Right cardiac atrium (tissue), 5 donors: Measurements from ENCODE around the gene ZNF236. TPM values are rescaled to one million over a fixed set of nuclear protein-coding genes. Genes with fewer than 3 reads are reported as not detected.

ENCODE experiments used
- ATAC-seq, 2 donors: fragments of 200-7000 bp; cut with Tn5 transposase; one replicate each; pipeline versions ENCODE4 v1.8.0 to v1.9.1; 2020; ENCODE audit warnings: moderate library complexity in 2 of 2, mild to moderate bottlenecking in 1 of 2
- DNase-seq, 3 donors: peaks; one replicate each; pipeline ENCODE4 v3.0.0-alpha.2; 2020
- H3K27ac ChIP-seq: one replicate; pipeline ENCODE4 v1.5.1; 2013; ENCODE audit warnings: mild to moderate bottlenecking, low read length, control low read depth, moderate library complexity
- H3K27me3 ChIP-seq: one replicate; pipeline ENCODE4 v1.6.1; 2013; ENCODE audit not compliant: control insufficient read depth, insufficient read depth
- H3K4me1 ChIP-seq: one replicate; pipeline ENCODE4 v1.6.1; 2013; ENCODE audit warnings: low read length; ENCODE audit not compliant: control insufficient read depth, insufficient read depth
- H3K4me3 ChIP-seq: one replicate; pipeline ENCODE4 v1.5.1; 2013; ENCODE audit warnings: low read length, control low read depth
- H3K9me3 ChIP-seq: one replicate; pipeline ENCODE4 v1.6.1; 2013; ENCODE audit warnings: low read length; ENCODE audit not compliant: control insufficient read depth
- WGBS: extraction: QIAGEN DNeasy Blood & Tissue Kit; methylation state at CpG from one replicate; pipeline ENCODE4 v1.1.7; 2013; 5-methylcytosine and 5-hydroxymethylcytosine counted together
- intact Hi-C, 4 donors: fragments of 100-400 bp; cut with DNase I; formaldehyde crosslinking; loops; one replicate each; pipeline versions ENCODE4 v1.11.0 to v1.14.0; 2022 to 2023
- polyA plus RNA-seq: library from polyadenylated mRNA; stranded (reverse); fragments of 200-250 nt; gene quantifications from one replicate; pipeline ENCODE4 v1.2.3, GENCODE V29; 2013
- total RNA-seq, 4 donors: library from RNA; stranded (reverse); fragmentation: NEBNext Ultra II Directional; extraction: Animal tissue kit (Norgen Biotek cat#: 25700); gene quantifications; one replicate each; pipeline ENCODE4 v1.2.1, GENCODE V29; 2021
- donor health status: healthy with polysubstance abuse.
- donor health status: DM: no; HTN: yes; CAD: no.
- donor health status: DM: no; HTN: no; CAD: no.
- donor health status: DM: no; HTN: yes; CAD: no; lungs with severe emphysema.
- donor health status: DM: yes; HTN: yes; CAD: no.

Gene ZNF236
- total and polyA plus RNA-seq, 5 donors: 2.2 to 19.8 (median 16.9) TPM

DNA sequence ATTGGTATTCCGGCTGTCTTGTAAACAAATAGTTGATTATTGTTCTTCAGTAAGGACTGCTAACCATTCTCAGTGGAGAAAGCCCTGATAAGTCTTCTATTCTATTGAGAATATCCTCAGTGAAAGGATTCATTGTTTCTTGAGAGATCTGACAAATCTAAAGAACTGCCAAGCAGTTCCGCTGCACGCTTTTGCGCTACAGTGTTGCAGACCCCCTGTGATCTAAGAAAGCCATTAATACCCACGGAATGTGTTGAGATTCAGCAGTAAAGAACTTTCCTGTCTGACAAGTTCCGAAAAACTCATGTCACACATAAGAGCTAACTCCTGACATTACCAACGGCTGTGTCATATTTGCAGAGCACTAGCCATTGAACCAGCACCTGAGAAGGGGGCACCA, 63.8 kb downstream of the ZNF236 start:
- no peaks in the 10 kb centered on the region for H3K9me3 ChIP-seq
- H3K4me1 ChIP-seq: no peaks in the 10 kb centered on the region
- no peak overlapping the region for H3K27ac ChIP-seq
- intact Hi-C loops: no loop called here
- H3K27me3 ChIP-seq: no peaks in the 10 kb centered on the region
- H3K4me3 ChIP-seq: no peak overlapping the region
- 91% methylated on average over 7 of the region's 7 CpGs for WGBS
- DNase-seq (no peak), ATAC-seq (no peak)

DNA sequence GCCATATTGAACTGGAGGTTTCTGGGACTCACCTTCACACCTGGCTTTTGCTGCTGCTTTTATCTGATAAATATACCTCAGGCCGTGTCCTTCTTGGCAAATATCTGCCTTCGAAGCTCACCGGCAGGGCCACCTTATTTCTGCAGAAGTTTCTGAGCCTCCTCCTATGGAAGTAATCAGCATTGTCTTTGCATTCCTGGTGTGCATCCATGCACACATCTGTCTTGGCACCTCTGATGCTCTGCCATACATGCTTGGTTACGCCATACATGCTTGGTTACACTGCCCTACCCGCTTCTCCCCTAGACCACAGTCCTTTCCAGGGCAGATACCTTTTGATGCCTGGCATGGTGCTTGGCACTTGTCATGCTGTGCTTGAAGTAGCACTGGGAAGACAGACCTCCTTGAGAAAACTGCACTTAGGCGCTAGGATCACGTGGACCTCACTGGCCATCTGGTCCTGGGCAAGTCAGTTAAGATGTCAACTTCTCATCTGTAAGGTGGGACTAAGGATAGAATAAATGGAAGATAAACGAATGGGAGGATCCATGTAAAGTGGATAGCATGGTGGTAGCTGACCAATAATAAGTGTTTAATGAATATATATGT, 66.8 kb downstream of the ZNF236 start:
- Histone ChIP-seq H3K9me3 (no peaks in the 10 kb centered on the region), H3K27ac (no peak overlapping the region), H3K4me1 (no peaks in the 10 kb centered on the region), H3K27me3 (no peaks in the 10 kb centered on the region), H3K4me3 (no peak overlapping the region)
- intact Hi-C loops: no loop called here
- ATAC-seq (no peak), DNase-seq (no peak)
- 96% methylated on average over 8 of the region's 8 CpGs for WGBS

DNA sequence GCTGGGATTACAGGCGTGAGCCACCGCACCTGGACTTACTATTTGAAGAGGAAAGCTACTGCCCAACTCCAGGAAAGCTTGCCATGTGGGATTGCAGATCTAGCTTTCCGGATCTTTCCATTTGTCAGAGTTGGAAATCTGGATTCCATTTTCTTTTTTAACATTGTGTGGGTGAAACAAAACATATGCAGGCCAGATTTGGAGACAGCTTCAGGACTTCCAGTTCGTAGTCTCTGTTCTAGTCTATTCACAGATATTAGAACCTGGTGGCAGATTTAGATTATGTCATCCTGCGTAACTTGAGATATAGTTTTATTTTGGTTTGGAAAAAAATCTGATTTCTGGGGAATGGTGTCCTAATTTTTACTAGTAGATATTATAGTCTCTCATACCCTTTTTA, 70.5 kb downstream of the ZNF236 start:
- no peaks in the 10 kb centered on the region for H3K9me3 ChIP-seq
- no peak overlapping the region for H3K4me3 ChIP-seq
- no peak for DNase-seq
- intact Hi-C loops: no loop called here
- H3K27me3 ChIP-seq: no peaks in the 10 kb centered on the region
- H3K4me1 ChIP-seq: no peaks in the 10 kb centered on the region
- no peak overlapping the region for H3K27ac ChIP-seq
- 91% methylated on average over 5 of the region's 5 CpGs for WGBS
- no peak for ATAC-seq

DNA sequence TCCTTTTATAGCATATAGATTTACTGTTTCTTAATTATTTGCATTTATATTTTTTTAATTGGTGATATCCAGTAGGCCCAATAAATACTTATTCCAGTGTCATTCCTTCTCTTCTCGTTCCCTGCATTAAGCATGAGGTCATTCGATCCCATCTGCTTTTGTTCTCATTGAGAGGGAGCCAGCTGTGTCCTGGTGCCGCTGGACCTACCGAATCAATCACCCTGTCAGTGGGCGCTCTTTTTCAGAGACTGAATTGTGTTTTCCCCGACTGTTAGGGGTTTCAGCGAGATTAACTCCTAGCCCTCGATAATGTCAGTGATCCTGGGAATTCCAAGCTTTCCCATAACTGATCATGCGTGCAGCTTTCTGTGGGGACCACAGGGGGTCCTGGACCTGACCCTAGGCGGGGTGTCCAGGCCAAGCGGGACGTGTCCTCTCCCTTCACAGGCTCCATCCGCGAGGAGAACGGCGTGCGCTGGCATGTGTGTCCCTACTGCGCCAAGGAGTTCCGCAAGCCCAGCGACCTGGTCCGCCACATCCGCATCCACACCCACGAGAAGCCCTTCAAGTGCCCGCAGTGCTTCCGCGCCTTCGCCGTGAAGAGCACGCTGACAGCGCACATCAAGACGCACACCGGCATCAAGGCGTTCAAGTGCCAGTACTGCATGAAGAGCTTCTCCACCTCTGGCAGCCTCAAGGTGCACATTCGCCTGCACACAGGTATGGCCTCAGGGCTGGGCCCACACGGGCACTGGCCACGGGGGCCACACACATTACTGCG, 72.4 kb downstream of the ZNF236 start:
- intact Hi-C loops: no loop called here
- Histone ChIP-seq H3K27me3 (no peaks in the 10 kb centered on the region), H3K4me3 (no peak overlapping the region), H3K9me3 (no peaks in the 10 kb centered on the region), H3K4me1 (no peaks in the 10 kb centered on the region), H3K27ac (no peak overlapping the region)
- ATAC-seq (peak in 1 of 2 donors; percentile 16), DNase-seq (peak in 2 of 3 donors; percentile 41 to 51)
- WGBS: 95% methylated on average over 37 of the region's 37 CpGs

DNA sequence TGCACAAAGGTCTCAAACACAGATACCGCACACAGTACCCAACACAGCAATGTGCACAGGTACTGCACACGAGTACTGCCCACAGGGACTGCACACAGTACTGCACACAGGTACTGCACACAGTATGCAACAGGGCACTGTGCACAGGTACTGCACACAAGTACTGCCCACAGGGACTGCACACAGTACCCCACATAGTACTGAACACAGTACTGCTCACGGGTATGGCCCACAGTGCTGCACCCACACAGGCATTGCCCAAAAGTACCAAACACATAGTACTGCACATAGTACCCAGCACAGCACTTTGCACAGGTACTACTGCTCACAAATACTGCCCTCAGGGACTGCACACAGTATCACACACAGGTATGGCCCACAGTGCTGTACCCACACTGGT, 73.1 kb downstream of the ZNF236 start:
- no peaks in the 10 kb centered on the region for H3K4me1 ChIP-seq
- H3K27ac ChIP-seq: no peak overlapping the region
- WGBS: 98% methylated on average over 3 of the region's 3 CpGs
- no peak overlapping the region for H3K4me3 ChIP-seq
- intact Hi-C loops: no loop called here
- no peak for DNase-seq
- H3K27me3 ChIP-seq: no peaks in the 10 kb centered on the region
- peak in 1 of 2 donors; percentile 16 for ATAC-seq
- no peaks in the 10 kb centered on the region for H3K9me3 ChIP-seq

DNA sequence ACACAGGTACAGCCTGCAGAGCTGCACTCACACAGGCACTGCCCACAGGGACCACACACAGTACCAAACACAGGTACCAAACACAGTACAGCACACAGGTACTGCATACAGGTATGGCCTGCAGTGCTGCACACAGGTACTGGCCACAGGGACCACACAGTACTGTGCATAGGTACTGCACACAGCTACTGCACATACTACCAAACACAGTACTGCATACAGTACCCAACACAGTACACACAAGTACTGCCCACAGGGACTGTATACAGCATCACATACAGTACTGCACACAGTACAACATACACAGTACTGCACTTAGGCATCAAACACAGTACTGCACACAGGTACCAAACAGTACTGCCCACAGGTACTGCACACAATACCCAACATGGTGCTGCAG, 74.3 kb downstream of the ZNF236 start:
- H3K27ac ChIP-seq: no peak overlapping the region
- no peak overlapping the region for H3K4me3 ChIP-seq
- no peak for DNase-seq
- H3K9me3 ChIP-seq: no peaks in the 10 kb centered on the region
- ATAC-seq: peak in 1 of 2 donors; percentile 35
- no peaks in the 10 kb centered on the region for H3K4me1 ChIP-seq
- intact Hi-C loops: no loop called here
- H3K27me3 ChIP-seq: no peaks in the 10 kb centered on the region

DNA sequence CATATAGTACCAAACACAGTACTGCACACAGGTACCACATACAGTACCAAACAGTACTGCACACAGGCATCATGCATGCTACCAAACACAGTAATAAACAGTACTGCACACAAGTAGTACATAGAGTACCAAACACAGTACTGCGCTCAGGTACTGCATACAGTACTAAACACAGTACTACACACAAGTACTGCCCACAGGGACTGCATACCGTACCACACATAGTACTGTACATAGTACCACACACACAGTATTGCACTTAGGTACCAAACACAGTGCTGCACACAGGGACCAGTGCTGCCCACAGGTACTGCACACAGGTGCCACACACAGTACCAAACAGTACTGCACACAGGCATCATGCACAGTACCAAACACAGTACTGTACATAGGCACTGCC, 74.9 kb downstream of the ZNF236 start:
- ATAC-seq (peak; percentile 16 to 40), DNase-seq (no peak)
- WGBS: over 99% methylated on average over 2 of the region's 2 CpGs

DNA sequence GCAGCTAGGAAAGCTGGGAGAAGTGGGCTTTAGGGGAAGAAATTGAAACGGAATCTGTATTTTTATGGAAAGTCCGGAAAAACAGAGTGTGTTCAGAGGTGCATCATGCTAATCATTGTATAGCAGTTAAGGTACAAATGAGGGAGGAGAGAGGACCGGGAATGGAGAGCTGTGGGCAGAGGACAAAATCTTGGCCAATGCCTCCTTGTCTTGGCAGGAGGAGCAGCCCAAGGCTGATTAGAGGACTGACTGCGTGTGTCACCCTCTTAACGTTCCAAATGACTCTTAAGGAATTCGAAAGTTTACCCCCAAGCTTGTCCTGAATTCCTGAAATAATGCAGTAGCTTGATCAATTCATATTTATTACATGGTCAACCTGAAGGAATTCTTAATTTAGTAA, 81.0 kb downstream of the ZNF236 start:
- Histone ChIP-seq H3K27ac (no peak overlapping the region), H3K27me3 (no peaks in the 10 kb centered on the region), H3K9me3 (no peaks in the 10 kb centered on the region), H3K4me1 (no peaks in the 10 kb centered on the region), H3K4me3 (no peak overlapping the region)
- ATAC-seq: peak in 1 of 2 donors; percentile 55
- intact Hi-C loops: no loop called here
- WGBS: 53% methylated on average over 6 of the region's 6 CpGs
- DNase-seq: no peak

More for the DNA sequence above, 74.9 kb downstream of the ZNF236 start:
- H3K4me3 ChIP-seq: no peak overlapping the region
- no peaks in the 10 kb centered on the region for H3K9me3 ChIP-seq
- intact Hi-C loops: no loop called here
- H3K4me1 ChIP-seq: no peaks in the 10 kb centered on the region
- H3K27ac ChIP-seq: no peak overlapping the region
- no peaks in the 10 kb centered on the region for H3K27me3 ChIP-seq

DNA sequence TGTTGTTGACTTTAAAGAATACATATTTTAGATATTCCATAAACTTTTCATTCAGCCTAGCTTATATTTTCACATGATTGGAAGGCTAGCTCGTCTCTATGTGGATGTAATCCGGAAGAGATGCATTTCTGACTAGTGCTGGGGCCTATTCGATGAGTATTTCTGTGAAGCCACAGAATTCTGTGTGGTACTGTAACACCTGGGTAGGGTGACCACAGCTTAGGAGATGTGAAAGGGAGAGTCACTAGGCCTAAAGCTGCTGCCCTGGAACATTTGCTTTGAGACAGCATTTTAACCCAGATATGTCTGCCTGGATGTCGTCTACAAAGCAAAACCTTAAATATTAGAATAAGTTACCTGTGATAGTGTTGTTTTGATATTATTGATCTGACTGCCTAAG, 83.5 kb downstream of the ZNF236 start:
- no peak overlapping the region for H3K27ac ChIP-seq
- 96% methylated on average over 4 of the region's 4 CpGs for WGBS
- no peaks in the 10 kb centered on the region for H3K4me1 ChIP-seq
- H3K4me3 ChIP-seq: no peak overlapping the region
- intact Hi-C loops: no loop called here
- DNase-seq (no peak), ATAC-seq (no peak)
- no peaks in the 10 kb centered on the region for H3K27me3 ChIP-seq
- H3K9me3 ChIP-seq: no peaks in the 10 kb centered on the region

DNA sequence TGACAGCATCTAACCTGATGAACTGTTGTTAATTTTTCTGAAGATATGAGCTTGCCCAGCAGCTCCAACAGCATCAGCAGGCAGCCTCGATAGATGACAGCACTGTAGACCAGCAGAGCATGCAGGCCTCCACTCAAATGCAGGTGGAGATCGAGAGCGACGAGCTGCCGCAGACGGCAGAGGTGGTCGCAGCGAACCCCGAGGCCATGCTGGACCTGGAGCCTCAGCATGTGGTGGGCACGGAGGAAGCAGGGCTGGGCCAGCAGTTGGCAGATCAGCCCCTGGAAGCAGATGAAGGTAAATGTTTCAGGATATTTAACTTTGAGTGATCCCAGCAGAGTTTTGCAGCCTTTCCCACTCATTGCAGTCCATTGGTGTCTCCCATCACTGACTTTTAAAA, 85.9 kb downstream of the ZNF236 start:
- intact Hi-C loops: no loop called here
- Histone ChIP-seq H3K4me3 (no peak overlapping the region), H3K27ac (no peak overlapping the region), H3K9me3 (no peaks in the 10 kb centered on the region), H3K27me3 (no peaks in the 10 kb centered on the region), H3K4me1 (no peaks in the 10 kb centered on the region)
- 96% methylated on average over 10 of the region's 10 CpGs for WGBS
- DNase-seq (no peak), ATAC-seq (no peak)

DNA sequence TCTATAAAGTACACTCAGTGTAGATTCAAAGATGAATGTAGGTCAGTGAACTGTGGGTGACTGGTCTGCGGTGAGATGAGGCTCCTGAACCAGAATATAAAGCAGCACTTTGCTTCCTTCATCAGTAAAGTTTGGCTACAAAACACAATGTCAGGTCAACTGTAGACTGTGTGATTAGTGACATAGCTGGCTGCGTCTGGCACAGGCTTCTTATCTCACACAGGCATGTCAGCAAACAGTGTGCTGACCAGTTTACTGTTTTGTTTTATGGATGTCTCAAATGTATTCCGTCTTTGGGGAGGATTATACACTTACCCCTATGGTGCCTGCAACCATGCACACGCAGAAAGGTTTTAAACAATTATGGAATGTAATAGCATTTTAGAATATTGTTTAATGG, 87.1 kb downstream of the ZNF236 start:
- intact Hi-C loops: no loop called here
- H3K27me3 ChIP-seq: no peaks in the 10 kb centered on the region
- 73% methylated on average over 4 of the region's 4 CpGs for WGBS
- H3K4me3 ChIP-seq: no peak overlapping the region
- no peak for DNase-seq
- H3K4me1 ChIP-seq: no peaks in the 10 kb centered on the region
- H3K9me3 ChIP-seq: no peaks in the 10 kb centered on the region
- ATAC-seq: no peak
- no peak overlapping the region for H3K27ac ChIP-seq
